RPMI7951 (cell line): ENCODE measurements around the gene FGD5. TPM values are rescaled to one million over a fixed set of nuclear protein-coding genes. Genes with fewer than 3 reads are reported as not detected.
A peak's percentile ranks its signal among the peaks of the same experiment; 100 is the strongest.

Source experiments
- DNase-seq: peaks from one replicate; pipeline ENCODE4 v3.0.0-alpha.2; 2012; ENCODE audit warnings: low read depth
- total RNA-seq: library from RNA; depleted of rRNA; stranded (reverse); fragments of >200 nt; shearing (Covaris generic); gene quantifications from 2 replicates; pipeline ENCODE4 v1.2.3, GENCODE V29; 2014

Gene FGD5
- total RNA-seq, 1 experiment from 2014 or later: 7.9 TPM

GRCh38 chr3:14829811-14830210 lies 11.0 kb downstream of the FGD5 start:
- no peak for DNase-seq

GRCh38 chr3:14831916-14832450 lies 13.2 kb downstream of the FGD5 start:
- DNase-seq: no peak

GRCh38 chr3:14832975-14833722 lies 14.4 kb downstream of the FGD5 start:
- peak; percentile 47 for DNase-seq

GRCh38 chr3:14834121-14834520 lies 15.4 kb downstream of the FGD5 start:
- no peak for DNase-seq

- no peak for DNase-seq
These were observed 16.2 kb downstream of the FGD5 start for GRCh38 chr3:14834807-14835466.

- no peak for DNase-seq
These were observed 17.3 kb downstream of the FGD5 start for GRCh38 chr3:14836049-14836468.

- DNase-seq: no peak
These were observed 18.6 kb downstream of the FGD5 start for GRCh38 chr3:14837186-14837877.

- DNase-seq: no peak
These were observed 19.1 kb downstream of the FGD5 start for GRCh38 chr3:14837878-14838258.

- DNase-seq: peak; percentile 74
These were observed 20.5 kb downstream of the FGD5 start for GRCh38 chr3:14839236-14839635.

GRCh38 chr3:14841836-14842235 lies 23.1 kb downstream of the FGD5 start:
- DNase-seq: no peak

GRCh38 chr3:14842277-14842676 lies 23.5 kb downstream of the FGD5 start:
- DNase-seq: no peak

GRCh38 chr3:14843321-14843720 lies 24.6 kb downstream of the FGD5 start:
- DNase-seq: no peak

GRCh38 chr3:14844386-14845170 lies 25.8 kb downstream of the FGD5 start:
- DNase-seq: no peak

- no peak for DNase-seq
These were observed 26.4 kb downstream of the FGD5 start for GRCh38 chr3:14845180-14845579.

GRCh38 chr3:14845826-14846225 lies 27.1 kb downstream of the FGD5 start:
- no peak for DNase-seq

GRCh38 chr3:14846226-14846880 lies 27.6 kb downstream of the FGD5 start:
- peak; percentile 55 for DNase-seq

GRCh38 chr3:14847613-14848541 lies 29.1 kb downstream of the FGD5 start:
- peak; percentile 71 for DNase-seq

GRCh38 chr3:14848906-14849305 lies 30.1 kb downstream of the FGD5 start:
- no peak for DNase-seq

- DNase-seq: peak; percentile 96
These were observed 31.0 kb downstream of the FGD5 start for GRCh38 chr3:14849638-14850230.
